Aorta (tissue), 5 donors: ENCODE results near the gene CHST11. TPM values are rescaled to one million over a fixed set of nuclear protein-coding genes. Genes with fewer than 3 reads are reported as not detected.
A peak's percentile ranks its signal among the peaks of the same experiment; 100 is the strongest.

Experiments
- ATAC-seq: fragments of 200-7000 bp; cut with Tn5 transposase; one replicate; pipeline ENCODE4 v1.9.1; 2022; ENCODE audit warnings: moderate library complexity; ENCODE audit not compliant: low FRiP score
- DNase-seq, 2 donors: peaks; one replicate each; pipeline ENCODE4 v3.0.0-alpha.2; 2020
- H3K27ac ChIP-seq, 2 donors: one replicate each; pipeline ENCODE4 v1.5.1; 2013; ENCODE audit warnings: low read length in 2 of 2, mild to moderate bottlenecking in 2 of 2, moderate library complexity in 2 of 2, control low read depth in 1 of 2, inconsistent platforms in 1 of 2, low read depth in 1 of 2
- H3K27me3 ChIP-seq, 2 donors: one replicate each; pipeline ENCODE4 v1.6.1; 2013; ENCODE audit warnings: control low read depth in 1 of 2, low read length in 1 of 2, mild to moderate bottlenecking in 1 of 2, moderate library complexity in 1 of 2; ENCODE audit not compliant: insufficient read depth in 2 of 2, control insufficient read depth in 1 of 2
- H3K36me3 ChIP-seq, 2 donors: one replicate each; pipeline ENCODE4 v1.6.1; 2013; ENCODE audit warnings: control low read depth in 1 of 2, low read length in 1 of 2, mild to moderate bottlenecking in 1 of 2; ENCODE audit not compliant: insufficient read depth in 2 of 2, control insufficient read depth in 1 of 2
- H3K4me1 ChIP-seq, 2 donors: one replicate each; pipeline ENCODE4 v1.6.1; 2013; ENCODE audit warnings: low read length in 2 of 2, control low read depth in 1 of 2, mild to moderate bottlenecking in 1 of 2, moderate library complexity in 1 of 2; ENCODE audit not compliant: insufficient read depth in 2 of 2, control insufficient read depth in 1 of 2
- H3K4me3 ChIP-seq, 2 donors: one replicate each; pipeline ENCODE4 v1.5.1; 2013; ENCODE audit warnings: low read length in 2 of 2, control low read depth in 1 of 2, mild to moderate bottlenecking in 1 of 2
- H3K9me3 ChIP-seq: one replicate; pipeline ENCODE4 v1.6.1; 2013; ENCODE audit warnings: mild to moderate bottlenecking, low read length; ENCODE audit not compliant: control insufficient read depth
- WGBS, 2 donors: extraction: QIAGEN DNeasy Blood & Tissue Kit; methylation state at CpG; one replicate each; pipeline ENCODE4 v1.1.7; 2013; 5-methylcytosine and 5-hydroxymethylcytosine counted together
- intact Hi-C, 2 donors: fragments of 100-400 bp; cut with DNase I; formaldehyde crosslinking; loops; one replicate each; pipeline versions ENCODE4 v1.14.2 to v1.15.0; 2022
- polyA plus RNA-seq, 2 donors: library from polyadenylated mRNA; stranded (reverse); fragments of 200-250 nt; gene quantifications; one replicate each; pipeline ENCODE4 v1.2.3, GENCODE V29; 2013
- total RNA-seq, 2 donors: library from RNA; stranded (reverse); fragmentation: NEBNext Ultra II Directional; extraction: Animal tissue kit (Norgen Biotek cat#: 25700); gene quantifications; one replicate each; pipeline ENCODE4 v1.2.1, GENCODE V29; 2021
- donor health status: healthy with polysubstance abuse.
- donor health status: Bipolar disorder and iron deficiency.
- donor health status: DM: no; HTN: no; CAD: no.
- donor health status: DM: no; HTN: no; CAD: no.
- donor health status: DM: yes; HTN: yes; CAD: no.

The CHST11 gene
- total and polyA plus RNA-seq, 4 donors = 2.1 to 31.0 (median 15.7) TPM

- 42 to 63% methylated on average over 3 of the region's 3 CpGs for WGBS, 2 donors
- no peaks in the 10 kb centered on the region for H3K36me3 ChIP-seq
- H3K9me3 ChIP-seq = no peaks in the 10 kb centered on the region
- peak overlapping the region in 1 of 2 donors; percentile 67 for H3K27ac ChIP-seq
- H3K4me1 ChIP-seq = peaks cover 0 to 2% of the 10 kb centered on the region in 2 donors
- no peaks in the 10 kb centered on the region for H3K27me3 ChIP-seq
- H3K4me3 ChIP-seq = no peak overlapping the region
- ATAC-seq (no peak), DNase-seq (no peak)
- intact Hi-C loops = no loop called here
Observed at GRCh38 chr12:104686196-104686595, 229.4 kb downstream of the CHST11 start.

- Histone ChIP-seq H3K4me1 (peaks cover 0 to 2% of the 10 kb centered on the region in 2 donors), H3K4me3 (no peak overlapping the region), H3K27ac (no peak overlapping the region), H3K27me3 (no peaks in the 10 kb centered on the region), H3K36me3 (no peaks in the 10 kb centered on the region), H3K9me3 (no peaks in the 10 kb centered on the region)
- WGBS, 2 donors = 91 to 93% methylated on average over 11 of the region's 11 CpGs
- intact Hi-C loops = no loop called here
- DNase-seq (no peak), ATAC-seq (no peak)
Observed at GRCh38 chr12:104687823-104688573, 231.2 kb downstream of the CHST11 start.

GRCh38 chr12:104689635-104690034 lies 232.9 kb downstream of the CHST11 start:
- no peaks in the 10 kb centered on the region for H3K36me3 ChIP-seq
- intact Hi-C loops = no loop called here
- 90 to 93% methylated on average over 4 of the region's 4 CpGs for WGBS, 2 donors
- no peaks in the 10 kb centered on the region for H3K27me3 ChIP-seq
- peaks cover 0 to 2% of the 10 kb centered on the region in 2 donors for H3K4me1 ChIP-seq
- no peaks in the 10 kb centered on the region for H3K9me3 ChIP-seq
- H3K4me3 ChIP-seq = no peak overlapping the region
- DNase-seq (no peak), ATAC-seq (no peak)
- H3K27ac ChIP-seq = no peak overlapping the region

GRCh38 chr12:104691721-104692556 lies 235.2 kb downstream of the CHST11 start:
- H3K27ac ChIP-seq = no peak overlapping the region
- DNase-seq (peak; percentile 27 to 46), ATAC-seq (no peak)
- H3K27me3 ChIP-seq = no peaks in the 10 kb centered on the region
- H3K4me3 ChIP-seq = no peak overlapping the region
- no peaks in the 10 kb centered on the region for H3K4me1 ChIP-seq
- WGBS, 2 donors = 83 to 84% methylated on average over 19 of the region's 19 CpGs
- H3K9me3 ChIP-seq = no peaks in the 10 kb centered on the region
- no peaks in the 10 kb centered on the region for H3K36me3 ChIP-seq
- intact Hi-C loops = no loop called here

GRCh38 chr12:104692557-104693218 lies 235.9 kb downstream of the CHST11 start:
- intact Hi-C loops = no loop called here
- peak; percentile 28 to 38 for DNase-seq
- 74 to 86% methylated on average over 4 of the region's 4 CpGs for WGBS, 2 donors
- no peaks in the 10 kb centered on the region for H3K27me3 ChIP-seq
- no peaks in the 10 kb centered on the region for H3K4me1 ChIP-seq
- no peak overlapping the region for H3K27ac ChIP-seq
- no peaks in the 10 kb centered on the region for H3K9me3 ChIP-seq
- ATAC-seq = no peak
- H3K4me3 ChIP-seq = no peak overlapping the region
- H3K36me3 ChIP-seq = no peaks in the 10 kb centered on the region

GRCh38 chr12:104693493-104693892 lies 236.7 kb downstream of the CHST11 start:
- no peaks in the 10 kb centered on the region for H3K9me3 ChIP-seq
- no peaks in the 10 kb centered on the region for H3K4me1 ChIP-seq
- intact Hi-C loops = no loop called here
- no peaks in the 10 kb centered on the region for H3K36me3 ChIP-seq
- H3K27me3 ChIP-seq = no peaks in the 10 kb centered on the region
- H3K27ac ChIP-seq = no peak overlapping the region
- ATAC-seq (no peak), DNase-seq (peak; percentile 9 to 16)
- no peak overlapping the region for H3K4me3 ChIP-seq
- WGBS, 2 donors = 96 to 99% methylated on average over 3 of the region's 3 CpGs

- 80 to 86% methylated on average over 4 of the region's 4 CpGs for WGBS, 2 donors
- intact Hi-C loops = no loop called here
- Histone ChIP-seq H3K27ac (no peak overlapping the region), H3K36me3 (no peaks in the 10 kb centered on the region), H3K9me3 (no peaks in the 10 kb centered on the region), H3K4me3 (no peak overlapping the region), H3K4me1 (no peaks in the 10 kb centered on the region), H3K27me3 (no peaks in the 10 kb centered on the region)
- DNase-seq = peak in 1 of 2 donors; percentile 38
- no peak for ATAC-seq
Observed at GRCh38 chr12:104694161-104694560, 237.4 kb downstream of the CHST11 start.

GRCh38 chr12:104694711-104695110 lies 238.0 kb downstream of the CHST11 start:
- intact Hi-C loops = loop anchor here in 1 of 2 donors (5.0 kb wide), 1 partner anchor 237 kb away; the partner anchor contains the start of gene CHST11
- Histone ChIP-seq H3K4me3 (no peak overlapping the region), H3K27me3 (no peaks in the 10 kb centered on the region), H3K4me1 (no peaks in the 10 kb centered on the region), H3K36me3 (no peaks in the 10 kb centered on the region), H3K27ac (no peak overlapping the region), H3K9me3 (no peaks in the 10 kb centered on the region)
- ATAC-seq (peak; percentile 38), DNase-seq (peak in 1 of 2 donors; percentile 73)
- 19 to 37% methylated on average over 7 of the region's 7 CpGs for WGBS, 2 donors
